Measurements from ENCODE around the gene KRTAP9-7. TPM values are rescaled to one million over a fixed set of nuclear protein-coding genes. Genes with fewer than 3 reads are reported as not detected.

KRTAP9-7 gene
- total and polyA plus RNA-seq, 2 donors (not counting 3 experiments of a cell fraction or from before 2014, with no cell fraction given) = not detected

DNA sequence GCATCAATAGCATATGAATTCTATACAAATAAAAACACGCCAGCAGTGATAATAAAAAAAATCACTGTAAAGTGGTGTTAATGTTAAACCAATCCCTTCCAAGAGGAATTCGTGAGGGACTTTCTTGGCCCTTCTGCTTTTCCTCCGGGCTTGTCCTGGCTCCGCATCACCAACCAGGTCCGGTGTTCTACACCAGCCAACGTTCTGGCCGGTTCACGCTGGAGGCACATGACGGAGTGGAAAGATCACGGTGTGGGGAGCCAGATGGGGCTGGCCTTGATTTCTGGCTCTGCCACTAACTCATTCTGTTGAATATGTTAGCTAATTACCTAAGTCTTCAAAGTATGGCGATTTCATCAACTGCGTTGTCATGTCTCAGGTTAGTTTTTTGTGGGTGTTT lies 28.6 kb downstream of the KRTAP9-7 start:
- H3K4me1 ChIP-seq (ENCODE audit: control insufficient read depth, extremely low read depth, insufficient read depth, low read length) = no peaks in the 10 kb centered on the region
- H3K4me3 ChIP-seq (replicated peaks in 1 of 3; ENCODE audit: insufficient read depth in 1 of 3, low read depth in 1 of 3, low read length in 3 of 3) = no peak overlapping the region
- intact Hi-C loops (cut with micrococcal nuclease) (no loop called here), dilution Hi-C loops (cut with MboI; ENCODE audit: extremely low pct_ligation_motif_present, low sequenced_read_pairs) (no loop called here)
- CTCF ChIA-PET = no interaction called here
- DNase-seq (ENCODE audit: low read depth, low spot score) (no peak), FAIRE-seq (no peak)
- H3K79me2 ChIP-seq (ENCODE audit: control insufficient read depth, insufficient read depth, low read length) = no peaks in the 10 kb centered on the region
- no peak overlapping the region for H3K4me2 ChIP-seq (ENCODE audit: insufficient read depth, low read length)
- no peaks in the 10 kb centered on the region for H3K27me3 ChIP-seq (ENCODE audit: control insufficient read depth in 2 of 2, insufficient read depth in 2 of 2, low read length in 2 of 2)
- H3K27ac ChIP-seq (ENCODE audit: insufficient read depth, low read depth, low read length) = no peak overlapping the region
- no peak overlapping the region for H3K9ac ChIP-seq (replicated peaks; ENCODE audit: extremely low read depth, insufficient read depth, low read length)
- POLR2A ChIA-PET = no interaction called here
- no peak overlapping the region for H2AFZ ChIP-seq (ENCODE audit: low read depth, low read length)
- H3K9me3 ChIP-seq (replicated peaks; ENCODE audit: control insufficient read depth, insufficient read depth, low read length) = no peaks in the 10 kb centered on the region
- H3K9me1 ChIP-seq (replicated peaks; ENCODE audit: control insufficient read depth, extremely low read depth, insufficient read depth, low read length) = no peaks in the 10 kb centered on the region
- no peak for TF ChIP-seq FOS (IDR thresholded peaks at IDR 0.05; ENCODE audit: borderline replicate concordance, insufficient read depth, low read length)
- TF ChIP-seq, protein P1, sequence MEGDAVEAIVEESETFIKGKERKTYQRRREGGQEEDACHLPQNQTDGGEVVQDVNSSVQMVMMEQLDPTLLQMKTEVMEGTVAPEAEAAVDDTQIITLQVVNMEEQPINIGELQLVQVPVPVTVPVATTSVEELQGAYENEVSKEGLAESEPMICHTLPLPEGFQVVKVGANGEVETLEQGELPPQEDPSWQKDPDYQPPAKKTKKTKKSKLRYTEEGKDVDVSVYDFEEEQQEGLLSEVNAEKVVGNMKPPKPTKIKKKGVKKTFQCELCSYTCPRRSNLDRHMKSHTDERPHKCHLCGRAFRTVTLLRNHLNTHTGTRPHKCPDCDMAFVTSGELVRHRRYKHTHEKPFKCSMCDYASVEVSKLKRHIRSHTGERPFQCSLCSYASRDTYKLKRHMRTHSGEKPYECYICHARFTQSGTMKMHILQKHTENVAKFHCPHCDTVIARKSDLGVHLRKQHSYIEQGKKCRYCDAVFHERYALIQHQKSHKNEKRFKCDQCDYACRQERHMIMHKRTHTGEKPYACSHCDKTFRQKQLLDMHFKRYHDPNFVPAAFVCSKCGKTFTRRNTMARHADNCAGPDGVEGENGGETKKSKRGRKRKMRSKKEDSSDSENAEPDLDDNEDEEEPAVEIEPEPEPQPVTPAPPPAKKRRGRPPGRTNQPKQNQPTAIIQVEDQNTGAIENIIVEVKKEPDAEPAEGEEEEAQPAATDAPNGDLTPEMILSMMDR (IDR thresholded peaks at IDR 0.05; ENCODE audit: extremely low read depth in 1 of 2, insufficient read depth in 1 of 2, low read depth in 1 of 2, low read length in 2 of 2) = no peak
- no peak for TF ChIP-seq POLR2AphosphoS5 (IDR thresholded peaks at IDR 0.05; ENCODE audit: insufficient read depth, low read depth, low read length)
- no TSS peak for BruUV-seq (replicated peaks)
- H4K20me1 ChIP-seq (replicated peaks; ENCODE audit: control insufficient read depth, extremely low read depth, insufficient read depth, low read length) = no peaks in the 10 kb centered on the region
- no peaks in the 10 kb centered on the region for H3K36me3 ChIP-seq (ENCODE audit: control insufficient read depth in 2 of 2, extremely low read depth in 1 of 2, insufficient read depth in 2 of 2, low read length in 2 of 2)

DNA sequence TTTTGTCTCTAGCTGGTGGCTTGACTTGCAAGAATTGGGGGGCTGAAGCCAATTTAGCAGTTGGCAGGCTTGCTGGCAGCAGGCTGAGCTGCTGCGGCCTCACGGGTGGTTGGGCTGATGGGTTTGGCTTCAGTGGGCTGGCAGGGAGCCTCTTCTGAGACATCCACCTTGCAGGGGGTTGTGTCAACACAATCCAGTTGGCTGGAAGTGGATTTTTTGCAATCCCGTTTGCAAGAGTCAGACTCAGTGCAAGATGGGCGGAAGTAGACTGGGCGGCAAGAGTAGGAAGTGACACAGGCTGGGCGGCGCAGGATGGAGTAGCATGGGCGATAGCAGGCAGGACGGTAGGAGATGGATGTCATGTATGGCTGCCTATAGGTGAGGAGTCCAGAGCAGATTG lies 32.1 kb downstream of the KRTAP9-7 start:
- Histone ChIP-seq H4K20me1 (replicated peaks; ENCODE audit: control insufficient read depth, extremely low read depth, insufficient read depth, low read length) (no peaks in the 10 kb centered on the region), H3K79me2 (ENCODE audit: control insufficient read depth, insufficient read depth, low read length) (no peaks in the 10 kb centered on the region), H3K9ac (replicated peaks; ENCODE audit: extremely low read depth, insufficient read depth, low read length) (no peak overlapping the region), H3K9me3 (replicated peaks; ENCODE audit: control insufficient read depth, insufficient read depth, low read length) (no peaks in the 10 kb centered on the region), H3K4me1 (ENCODE audit: control insufficient read depth, extremely low read depth, insufficient read depth, low read length) (no peaks in the 10 kb centered on the region), H3K27me3 (ENCODE audit: control insufficient read depth in 2 of 2, insufficient read depth in 2 of 2, low read length in 2 of 2) (no peaks in the 10 kb centered on the region), H3K27ac (ENCODE audit: insufficient read depth, low read depth, low read length) (no peak overlapping the region), H3K9me1 (replicated peaks; ENCODE audit: control insufficient read depth, extremely low read depth, insufficient read depth, low read length) (no peaks in the 10 kb centered on the region), H3K4me2 (ENCODE audit: insufficient read depth, low read length) (no peak overlapping the region), H2AFZ (ENCODE audit: low read depth, low read length) (no peak overlapping the region), H3K4me3 (replicated peaks in 1 of 3; ENCODE audit: insufficient read depth in 1 of 3, low read depth in 1 of 3, low read length in 3 of 3) (no peak overlapping the region), H3K36me3 (ENCODE audit: control insufficient read depth in 2 of 2, extremely low read depth in 1 of 2, insufficient read depth in 2 of 2, low read length in 2 of 2) (no peaks in the 10 kb centered on the region)
- DNase-seq (ENCODE audit: low read depth, low spot score) (no peak), FAIRE-seq (no peak)
- dilution Hi-C loops (cut with MboI; ENCODE audit: extremely low pct_ligation_motif_present, low sequenced_read_pairs) (no loop called here), intact Hi-C loops (cut with micrococcal nuclease) (no loop called here)
- POLR2A ChIA-PET = no interaction called here
- no peak for TF ChIP-seq POLR2AphosphoS5 (IDR thresholded peaks at IDR 0.05; ENCODE audit: insufficient read depth, low read depth, low read length)
- TF ChIP-seq EZH2 (IDR thresholded peaks at IDR 0.05; ENCODE audit: borderline replicate concordance, low read depth, low read length, severe bottlenecking) = no peak
- TF ChIP-seq JUN (IDR thresholded peaks at IDR 0.05; ENCODE audit: borderline replicate concordance, insufficient read depth, insufficient read length, low read depth) = no peak
- TF ChIP-seq MYC (IDR thresholded peaks at IDR 0.05; ENCODE audit: low read depth, low read length) = no peak
- no peak for TF ChIP-seq FOS (IDR thresholded peaks at IDR 0.05; ENCODE audit: borderline replicate concordance, insufficient read depth, low read length)
- TF ChIP-seq, protein P1 (IDR thresholded peaks at IDR 0.05; ENCODE audit: extremely low read depth in 1 of 2, insufficient read depth in 1 of 2, low read depth in 1 of 2, low read length in 2 of 2) = no peak
- no peak for TF ChIP-seq GATA2 (IDR thresholded peaks at IDR 0.05; ENCODE audit: insufficient read depth, insufficient read length, low read depth, low read length)
- TF ChIP-seq, protein P2, sequence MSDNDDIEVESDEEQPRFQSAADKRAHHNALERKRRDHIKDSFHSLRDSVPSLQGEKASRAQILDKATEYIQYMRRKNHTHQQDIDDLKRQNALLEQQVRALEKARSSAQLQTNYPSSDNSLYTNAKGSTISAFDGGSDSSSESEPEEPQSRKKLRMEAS (IDR thresholded peaks at IDR 0.05; ENCODE audit: insufficient read depth, insufficient read length) = no peak
- no peak for TF ChIP-seq POLR2A (IDR thresholded peaks at IDR 0.05; ENCODE audit: low read depth, low read length)
- CTCF ChIA-PET = no interaction called here
- BruUV-seq (replicated peaks) = no TSS peak

Measured in endothelial cell of umbilical vein (primary cell).